GM19438 (cell line): Measurements from ENCODE around the gene C1QTNF9.
"Not testable (repeated sequence)": the region's sequence is repeated elsewhere in the genome, so short reads cannot be mapped to it uniquely, and the experiment has no call there.

Experiments used
- ATAC-seq: cut with Tn5 transposase; IDR thresholded peaks from one replicate; pipeline ENCODE4 v1.9.1; 2021; ENCODE audit warnings: low read depth; ENCODE audit not compliant: unreplicated experiment

The C1QTNF9 gene

DNA sequence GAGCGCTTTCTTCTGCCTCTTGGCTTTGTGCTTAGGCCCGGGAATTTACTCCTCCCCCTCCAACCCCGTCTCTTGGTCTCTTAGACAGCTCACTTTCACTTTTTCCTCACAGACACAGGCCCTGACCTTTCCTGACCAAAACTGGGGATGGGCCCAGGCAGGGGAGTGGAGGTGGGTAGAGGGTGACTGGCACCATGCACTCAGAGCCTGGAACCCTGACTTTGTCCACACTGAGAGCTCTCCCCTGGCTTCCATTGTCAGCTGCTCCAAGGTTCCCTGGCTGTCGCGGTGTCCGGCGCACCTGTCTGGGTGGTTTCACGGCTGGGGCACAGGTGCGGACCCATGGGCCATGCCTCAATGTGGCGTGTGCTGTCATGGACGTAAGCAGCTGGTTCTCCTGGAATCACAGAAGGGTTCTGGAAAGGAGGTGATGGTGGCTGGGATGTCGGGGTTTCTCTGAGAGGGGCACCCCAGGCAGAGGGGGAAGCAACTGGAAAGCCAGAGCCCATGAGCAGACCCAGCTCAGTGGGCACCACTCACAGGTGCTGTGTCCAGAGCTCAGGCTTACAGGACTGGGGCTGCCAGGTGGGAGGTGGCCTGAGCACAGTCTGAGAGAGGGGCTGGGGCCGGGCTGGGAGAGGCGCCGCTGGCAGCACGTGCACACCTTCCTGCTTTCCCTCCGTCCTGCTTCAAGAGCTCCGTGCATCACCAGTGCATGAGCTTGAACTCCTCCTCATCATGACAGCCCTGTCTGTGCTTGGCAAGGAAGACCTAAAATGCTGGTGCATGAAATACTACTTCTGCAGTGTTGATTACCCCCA lies 28.0 kb upstream of the C1QTNF9 start:
- no peak for ATAC-seq

- ATAC-seq = no peak
Observed at GRCh38 chr13:24282256-24282655, 27.1 kb upstream of the C1QTNF9 start.

DNA sequence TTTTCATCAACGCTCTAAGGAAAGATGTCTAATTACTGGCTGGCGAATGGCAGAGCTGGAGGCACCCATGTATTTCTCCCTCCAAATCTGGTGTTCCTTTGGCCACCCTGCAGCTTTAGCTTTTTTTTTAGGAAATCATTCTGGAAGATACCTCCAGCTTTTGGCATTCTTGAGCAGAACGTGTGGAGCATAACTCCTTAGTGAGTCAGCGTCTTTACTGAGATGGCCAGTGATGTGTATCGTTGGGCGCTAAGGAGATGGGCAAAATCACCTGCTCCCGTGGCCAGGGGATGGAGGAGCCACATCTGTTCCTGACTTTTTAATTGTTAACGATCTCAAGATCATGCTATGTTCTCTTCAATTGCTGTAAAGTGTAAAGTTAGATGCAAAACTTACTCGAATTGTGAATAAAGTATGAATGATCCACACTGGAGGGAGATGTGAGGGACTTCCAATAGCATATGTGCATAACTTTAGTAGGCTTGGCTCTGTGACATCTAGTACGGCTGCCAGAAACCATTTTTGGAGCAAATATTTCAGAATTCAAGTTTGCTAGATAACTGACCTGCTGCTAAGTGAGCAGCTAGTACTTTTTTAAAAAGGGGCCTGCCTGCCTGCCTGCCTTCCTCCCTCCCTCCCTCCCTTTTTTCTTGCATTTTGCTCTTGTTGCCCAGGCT lies 24.4 kb upstream of the C1QTNF9 start:
- no peak for ATAC-seq

DNA sequence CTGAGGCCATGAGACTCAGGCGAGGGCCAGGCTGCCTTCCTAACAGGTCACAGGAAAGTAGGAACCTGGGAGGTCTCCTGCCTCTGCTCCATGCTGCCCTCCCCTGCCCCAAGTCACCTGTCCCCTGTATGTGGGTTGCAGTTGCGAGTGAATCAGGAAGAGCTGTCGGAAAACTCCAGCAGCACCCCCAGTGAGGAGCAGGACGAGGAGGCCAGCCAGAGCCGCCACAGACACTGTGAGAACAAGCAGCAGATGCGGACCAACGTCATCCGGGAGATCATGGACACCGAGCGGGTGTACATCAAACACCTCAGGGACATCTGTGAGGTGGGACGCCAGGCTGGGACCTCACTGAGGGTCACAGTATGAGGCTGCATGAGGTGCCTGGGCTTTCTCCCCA lies 22.8 kb upstream of the C1QTNF9 start:
- no peak for ATAC-seq

DNA sequence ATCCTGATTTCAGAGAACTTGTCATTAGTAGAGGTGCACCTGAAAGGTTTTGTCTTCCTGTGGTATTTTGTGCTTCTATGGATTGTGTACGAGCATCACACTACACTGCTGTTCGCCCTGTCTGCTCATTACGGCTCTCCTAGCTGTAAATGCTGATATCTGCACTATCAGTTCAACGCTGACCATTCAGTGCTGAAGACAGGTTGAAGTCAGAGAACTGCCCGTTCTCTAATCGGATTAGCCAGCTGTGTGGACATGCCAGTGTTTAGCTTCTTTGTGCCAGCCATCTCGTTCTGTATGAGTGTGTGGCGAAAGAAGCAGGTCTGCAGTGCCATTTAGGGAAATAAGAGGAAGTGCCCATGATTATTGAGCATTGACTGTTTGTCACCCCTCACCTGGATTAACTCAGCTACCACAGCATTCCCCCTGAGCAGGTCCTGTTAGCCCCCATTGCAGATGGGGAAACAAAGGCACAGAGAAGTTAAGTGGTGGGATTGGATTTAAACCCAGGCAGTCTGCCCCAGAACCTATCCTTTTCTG lies 21.6 kb upstream of the C1QTNF9 start:
- no peak for ATAC-seq

DNA sequence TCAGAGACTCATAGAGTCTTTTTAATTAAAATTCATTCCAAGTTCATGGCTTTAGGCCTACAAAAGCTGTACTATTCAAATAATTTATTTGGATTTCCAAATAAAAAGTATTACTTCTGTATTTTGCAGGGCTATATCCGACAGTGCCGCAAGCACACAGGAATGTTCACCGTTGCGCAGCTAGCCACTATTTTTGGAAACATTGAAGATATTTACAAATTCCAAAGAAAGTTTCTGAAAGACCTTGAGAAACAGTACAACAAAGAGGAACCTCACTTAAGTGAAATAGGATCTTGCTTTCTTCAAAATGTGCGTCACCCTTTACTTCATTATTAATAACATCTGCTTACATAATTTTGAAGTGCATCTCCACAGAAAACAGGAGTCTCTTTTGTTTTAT lies 20.5 kb upstream of the C1QTNF9 start:
- ATAC-seq = no peak

GRCh38 chr13:24290280-24290932 lies 19.0 kb upstream of the C1QTNF9 start:
- ATAC-seq = no peak

DNA sequence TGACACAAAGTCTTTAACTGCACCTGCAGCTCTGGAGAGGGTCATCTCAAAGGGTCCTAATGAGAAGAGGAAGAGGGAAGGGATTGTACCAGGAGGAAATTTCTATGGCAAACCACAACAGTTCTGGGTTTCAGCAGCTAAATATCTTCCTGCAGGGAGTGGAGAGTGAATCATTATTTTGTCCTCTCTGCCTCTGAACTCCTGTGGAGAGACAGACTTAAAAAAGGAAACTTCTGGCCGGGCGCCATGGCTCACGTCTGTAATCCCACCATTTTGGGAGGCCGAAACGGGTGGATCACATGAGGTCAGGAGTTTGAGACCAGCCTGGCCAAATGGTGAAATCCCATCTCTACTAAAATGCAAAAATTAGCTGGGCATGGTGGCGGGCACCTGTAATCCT lies 16.9 kb upstream of the C1QTNF9 start:
- no peak for ATAC-seq

DNA sequence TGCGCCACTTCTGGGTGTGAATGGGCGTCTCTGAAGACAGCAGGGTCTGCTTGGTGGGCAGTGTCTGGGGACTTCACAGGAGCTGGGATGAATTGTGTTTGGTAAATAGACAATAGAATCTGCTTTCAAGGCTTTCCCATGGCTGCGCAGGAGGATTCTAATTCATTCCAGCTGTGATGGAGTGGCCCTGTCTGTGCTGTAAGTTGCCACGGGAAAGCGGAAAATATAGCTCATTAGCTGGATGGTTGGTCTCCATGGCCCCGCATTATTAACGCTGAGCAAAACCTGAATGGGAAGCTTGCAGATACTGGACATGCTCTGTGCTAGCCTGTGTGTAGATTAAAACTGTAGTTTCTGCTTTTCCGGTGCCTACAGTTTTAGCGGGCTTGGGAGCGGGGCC lies 15.6 kb upstream of the C1QTNF9 start:
- ATAC-seq = no peak

- ATAC-seq = no peak
Observed at GRCh38 chr13:24299488-24300114, 9.8 kb upstream of the C1QTNF9 start.

DNA sequence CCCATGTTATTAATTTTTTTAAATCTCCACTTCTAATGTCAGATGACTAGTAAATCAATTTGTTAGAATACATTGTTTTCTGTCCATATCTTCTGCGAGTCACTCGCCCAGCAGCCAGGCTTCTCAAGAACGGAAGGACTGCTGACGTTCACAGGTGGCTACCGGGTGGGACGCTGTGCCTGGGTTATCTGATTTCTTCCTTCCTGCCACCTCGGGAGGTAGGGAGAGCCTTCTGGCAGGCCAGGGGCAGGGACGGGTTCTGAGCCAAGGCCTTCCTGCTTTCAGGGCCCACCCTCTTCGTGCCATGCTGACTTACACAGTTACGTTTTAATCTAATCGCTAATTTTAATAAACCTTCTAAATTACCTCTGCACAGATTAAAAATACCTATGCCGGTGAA lies 7.9 kb upstream of the C1QTNF9 start:
- no peak for ATAC-seq

DNA sequence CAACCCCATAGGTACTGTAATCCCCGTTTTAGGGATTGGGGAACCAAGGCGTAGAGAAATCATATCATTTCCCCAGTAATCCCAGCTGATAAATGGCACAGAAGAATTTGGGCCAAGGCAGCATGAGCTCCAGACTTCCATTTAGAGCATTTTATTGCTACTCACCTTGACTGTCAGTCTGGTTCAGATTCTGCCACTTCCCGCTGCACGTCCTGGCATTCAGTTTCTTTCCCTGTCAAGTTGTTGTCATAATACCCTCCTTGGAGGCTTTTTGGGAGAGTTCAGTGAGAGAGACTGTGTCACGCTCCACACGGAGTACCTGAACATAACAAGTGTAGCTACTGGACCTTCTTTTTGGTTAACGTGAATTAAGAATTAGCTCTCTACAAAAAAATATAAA lies 7.5 kb upstream of the C1QTNF9 start:
- no peak for ATAC-seq

DNA sequence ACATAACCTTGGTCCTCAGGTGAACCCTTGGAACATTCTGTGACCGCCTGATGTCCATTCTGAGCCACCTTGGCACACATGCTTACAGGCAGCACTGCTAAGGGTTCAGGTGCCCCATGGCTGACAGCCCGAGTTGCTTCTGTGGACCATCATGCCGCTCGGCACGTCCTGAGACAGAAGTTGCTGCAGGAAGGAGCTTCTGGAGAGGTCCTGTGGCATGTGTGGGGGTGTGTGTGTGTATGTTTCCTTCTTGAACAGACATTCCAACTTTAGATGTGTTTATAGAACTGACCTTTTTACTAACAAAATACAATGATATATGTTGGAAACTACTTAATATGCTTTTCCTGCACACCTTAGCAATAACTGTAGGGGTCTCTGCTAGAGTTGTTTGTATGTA lies 4.8 kb upstream of the C1QTNF9 start:
- ATAC-seq = no peak

GRCh38 chr13:24306632-24307031 lies 2.7 kb upstream of the C1QTNF9 start:
- no peak for ATAC-seq

- ATAC-seq = no peak
Observed at GRCh38 chr13:24307211-24308067, 1.9 kb upstream of the C1QTNF9 start.

GRCh38 chr13:24308068-24308445 lies 1.3 kb upstream of the C1QTNF9 start:
- ATAC-seq = no peak

- no peak for ATAC-seq
Observed at GRCh38 chr13:24308488-24309020, 826 bp upstream of the C1QTNF9 start.

- no peak for ATAC-seq
Observed at GRCh38 chr13:24313439-24313838, 4.1 kb downstream of the C1QTNF9 start.

- not testable (repeated sequence) for ATAC-seq
Observed at GRCh38 chr13:24317835-24318234, 8.5 kb downstream of the C1QTNF9 start.

DNA sequence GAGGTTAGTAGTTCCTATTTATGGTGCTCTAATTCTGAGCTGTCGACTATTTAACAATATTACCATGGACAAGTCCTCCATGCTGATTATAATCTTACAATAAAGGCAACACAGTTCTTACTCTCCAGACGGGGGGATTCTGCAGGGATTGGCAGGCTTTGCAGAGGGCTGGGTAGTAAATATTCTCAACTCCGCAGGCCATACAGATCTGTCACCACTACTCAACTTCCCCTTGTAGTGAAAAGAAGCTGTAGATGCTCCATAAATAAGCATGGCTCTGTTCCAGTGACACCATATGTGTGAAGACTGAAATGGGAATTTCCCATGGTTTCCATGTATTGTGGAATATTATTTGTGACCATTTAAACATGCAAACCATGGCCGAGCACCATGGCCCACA lies 9.5 kb downstream of the C1QTNF9 start:
- ATAC-seq = not testable (repeated sequence)
